Left lung (tissue), 10 donors: Measurements from ENCODE around the gene HAUS8. TPM values are rescaled to one million over a fixed set of nuclear protein-coding genes. Genes with fewer than 3 reads are reported as not detected.
A peak's percentile ranks its signal among the peaks of the same experiment; 100 is the strongest.

ENCODE experiments used
- ATAC-seq: fragments of 200-7000 bp; cut with Tn5 transposase; one replicate; pipeline ENCODE4 v1.9.1; 2020; ENCODE audit warnings: moderate library complexity
- DNase-seq, 4 donors: peaks; one replicate each; pipeline ENCODE4 v3.0.0-alpha.2; 2013 to 2020
- H3K27ac ChIP-seq, 2 donors: fragments of 200-600 bp; sonication (generic) in 1 of 2; one replicate each; pipeline versions ENCODE4 v1.5.0 to v1.8.0; 2020 to 2021
- H3K27me3 ChIP-seq, 2 donors: fragments of 200-600 bp; sonication (generic) in 1 of 2; one replicate each; pipeline versions ENCODE4 v1.5.0 to v1.8.0; 2020 to 2021
- H3K36me3 ChIP-seq, 2 donors: fragments of 200-600 bp; sonication (generic) in 1 of 2; one replicate each; pipeline versions ENCODE4 v1.5.0 to v1.8.0; 2020 to 2021
- H3K4me1 ChIP-seq, 2 donors: fragments of 200-600 bp; one replicate each; pipeline ENCODE4 v1.8.0; 2021
- H3K4me3 ChIP-seq, 2 donors: fragments of 200-600 bp; sonication (generic) in 1 of 2; one replicate each; pipeline versions ENCODE4 v1.5.0 to v1.8.0; 2020 to 2021; ENCODE audit warnings: mild to moderate bottlenecking in 1 of 2
- H3K9me3 ChIP-seq, 2 donors: fragments of 200-600 bp; sonication (generic) in 1 of 2; one replicate each; pipeline versions ENCODE4 v1.5.0 to v1.8.0; 2020 to 2021
- intact Hi-C, 2 donors: fragments of 100-400 bp; cut with DNase I; formaldehyde crosslinking; loops; one replicate each; pipeline versions ENCODE4 v1.11.2 to v1.14.2; 2022
- polyA plus RNA-seq, 6 donors: library from polyadenylated mRNA; unstranded; fragments of 120-200 nt; gene quantifications; one replicate each; pipeline ENCODE4 v1.2.1, GENCODE V29; 2013; ENCODE audit not compliant: insufficient read length in 6 of 6
- total RNA-seq, 2 donors: library from RNA; stranded (reverse); fragmentation: NEBNext Ultra II Directional; extraction: Animal tissue kit (Norgen Biotek cat#: 25700); gene quantifications; one replicate each; pipeline ENCODE4 v1.2.1, GENCODE V29; 2021
- TF ChIP-seq, protein P1 (sequence below), 2 donors: fragments of 200-600 bp; sonication (generic) in 1 of 2; IDR thresholded peaks; one replicate each; pipeline versions ENCODE4 v1.5.0 to v1.8.0; 2021; ENCODE audit warnings: antibody characterized with exemption in 2 of 2
- donor health status: DM: no; HTN: yes; CAD: no.
- donor health status: DM: no; HTN: no; CAD: no.

HAUS8 gene
- total and polyA plus RNA-seq, 8 donors: 8.4 to 15.2 (median 12.7) TPM

DNA sequence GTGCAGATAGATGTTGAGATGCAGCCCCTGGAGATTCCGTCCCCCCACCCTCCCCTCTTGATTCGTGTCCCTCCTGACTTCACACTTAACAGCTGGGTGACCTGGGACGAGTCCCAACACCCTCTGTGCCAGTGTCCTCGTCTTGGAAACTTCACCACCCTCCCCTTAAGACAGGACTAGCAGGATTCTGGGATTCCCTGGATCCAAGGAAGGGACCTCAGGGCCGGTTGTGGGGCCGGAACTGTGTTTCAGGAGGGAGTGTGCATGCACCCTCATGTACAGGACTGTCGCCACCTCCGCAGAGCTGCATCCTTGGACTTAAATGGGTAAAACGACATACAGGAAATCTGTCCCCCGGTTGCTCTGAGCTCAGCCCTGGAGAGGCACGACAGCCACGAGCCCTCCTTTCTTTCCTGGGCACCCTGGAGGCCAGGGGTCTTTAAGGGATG lies 1.3 kb upstream of the HAUS8 start:
- intact Hi-C loops: no loop called here
- Histone ChIP-seq H3K4me1 (peaks cover 11 to 68% of the 10 kb centered on the region in 2 donors), H3K27ac (peak overlapping the region; percentile 73 to 82), H3K4me3 (peak overlapping the region; percentile 57 to 75), H3K9me3 (no peaks in the 10 kb centered on the region), H3K27me3 (no peaks in the 10 kb centered on the region), H3K36me3 (no peaks in the 10 kb centered on the region)
- DNase-seq (peak in 1 of 4 donors; percentile 62), ATAC-seq (no peak)
- TF ChIP-seq, protein P1, sequence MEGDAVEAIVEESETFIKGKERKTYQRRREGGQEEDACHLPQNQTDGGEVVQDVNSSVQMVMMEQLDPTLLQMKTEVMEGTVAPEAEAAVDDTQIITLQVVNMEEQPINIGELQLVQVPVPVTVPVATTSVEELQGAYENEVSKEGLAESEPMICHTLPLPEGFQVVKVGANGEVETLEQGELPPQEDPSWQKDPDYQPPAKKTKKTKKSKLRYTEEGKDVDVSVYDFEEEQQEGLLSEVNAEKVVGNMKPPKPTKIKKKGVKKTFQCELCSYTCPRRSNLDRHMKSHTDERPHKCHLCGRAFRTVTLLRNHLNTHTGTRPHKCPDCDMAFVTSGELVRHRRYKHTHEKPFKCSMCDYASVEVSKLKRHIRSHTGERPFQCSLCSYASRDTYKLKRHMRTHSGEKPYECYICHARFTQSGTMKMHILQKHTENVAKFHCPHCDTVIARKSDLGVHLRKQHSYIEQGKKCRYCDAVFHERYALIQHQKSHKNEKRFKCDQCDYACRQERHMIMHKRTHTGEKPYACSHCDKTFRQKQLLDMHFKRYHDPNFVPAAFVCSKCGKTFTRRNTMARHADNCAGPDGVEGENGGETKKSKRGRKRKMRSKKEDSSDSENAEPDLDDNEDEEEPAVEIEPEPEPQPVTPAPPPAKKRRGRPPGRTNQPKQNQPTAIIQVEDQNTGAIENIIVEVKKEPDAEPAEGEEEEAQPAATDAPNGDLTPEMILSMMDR (IDR thresholded peaks at IDR 0.05): no peak

DNA sequence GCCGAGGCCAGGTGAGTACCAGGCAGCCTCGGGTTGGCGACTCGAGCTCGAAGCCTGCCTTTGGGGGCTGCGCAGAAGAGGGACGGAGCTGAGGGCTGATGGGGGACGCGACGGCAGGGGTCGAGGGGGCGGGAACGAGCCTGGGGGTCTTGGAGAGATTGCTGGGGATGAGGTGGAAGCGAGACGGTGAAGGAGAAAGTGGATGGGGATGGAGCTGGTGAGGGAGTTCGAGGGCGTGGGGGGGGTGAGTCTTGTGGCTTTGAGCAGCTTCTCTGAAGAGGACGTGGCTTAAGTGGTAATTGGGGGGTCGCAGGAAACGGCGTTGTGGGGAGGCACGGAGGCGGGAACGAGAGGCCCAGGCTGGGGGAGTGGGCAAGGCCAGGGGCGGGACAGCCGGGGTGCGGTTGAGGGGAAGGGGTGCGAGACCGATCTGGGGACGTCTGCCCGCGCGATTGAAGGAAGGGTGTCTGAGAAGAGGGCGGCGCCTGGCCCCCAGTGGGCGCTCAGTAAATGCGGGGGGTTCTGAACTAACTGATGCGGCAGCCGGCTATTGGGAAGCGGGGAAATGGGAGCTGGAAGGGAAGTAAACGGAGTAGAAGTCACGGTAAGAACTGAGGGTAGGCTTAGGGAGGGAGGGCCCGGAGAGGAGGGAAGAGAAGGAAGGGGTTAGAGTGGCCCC lies 751 bp upstream of the HAUS8 start:
- TF ChIP-seq, protein P1 (IDR thresholded peaks at IDR 0.05): no peak
- Histone ChIP-seq H3K27me3 (no peaks in the 10 kb centered on the region), H3K27ac (peak overlapping the region; percentile 73 to 82), H3K9me3 (no peaks in the 10 kb centered on the region), H3K36me3 (peaks cover 0 to 4% of the 10 kb centered on the region in 2 donors), H3K4me1 (peaks cover 11 to 62% of the 10 kb centered on the region in 2 donors), H3K4me3 (peak overlapping the region; percentile 57 to 75)
- intact Hi-C loops: no loop called here
- peak in 3 of 4 donors; percentile 41 to 88 (median 63) for DNase-seq
- ATAC-seq: no peak

DNA sequence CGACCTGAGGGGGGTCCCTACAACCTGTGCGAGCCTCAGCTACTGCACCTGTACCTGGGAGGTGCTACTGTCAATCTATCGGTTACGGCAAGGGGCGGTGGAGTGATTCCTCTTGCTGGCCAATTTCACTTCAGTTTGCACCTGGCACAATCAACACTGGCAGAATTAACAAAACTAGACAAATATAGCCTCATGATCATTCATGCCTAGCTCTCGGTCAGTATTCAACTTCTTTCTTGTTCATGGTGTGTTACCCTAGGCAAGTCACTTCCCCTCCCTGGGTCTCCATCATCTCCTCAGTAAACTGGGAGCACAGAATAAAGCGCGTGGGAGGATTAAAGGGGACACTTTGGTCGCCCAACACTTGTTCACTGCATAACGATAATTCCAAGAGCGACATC lies 618 bp downstream of the HAUS8 start:
- peak overlapping the region; percentile 75 to 80 for H3K4me3 ChIP-seq
- intact Hi-C loops: no loop called here
- ATAC-seq (no peak), DNase-seq (peak in 1 of 4 donors; percentile 38)
- H3K9me3 ChIP-seq: no peaks in the 10 kb centered on the region
- peaks cover 0 to 13% of the 10 kb centered on the region in 2 donors for H3K36me3 ChIP-seq
- H3K27me3 ChIP-seq: no peaks in the 10 kb centered on the region
- TF ChIP-seq, protein P1 (IDR thresholded peaks at IDR 0.05): no peak
- peak overlapping the region; percentile 82 for H3K27ac ChIP-seq
- peaks cover 9 to 49% of the 10 kb centered on the region in 2 donors for H3K4me1 ChIP-seq

DNA sequence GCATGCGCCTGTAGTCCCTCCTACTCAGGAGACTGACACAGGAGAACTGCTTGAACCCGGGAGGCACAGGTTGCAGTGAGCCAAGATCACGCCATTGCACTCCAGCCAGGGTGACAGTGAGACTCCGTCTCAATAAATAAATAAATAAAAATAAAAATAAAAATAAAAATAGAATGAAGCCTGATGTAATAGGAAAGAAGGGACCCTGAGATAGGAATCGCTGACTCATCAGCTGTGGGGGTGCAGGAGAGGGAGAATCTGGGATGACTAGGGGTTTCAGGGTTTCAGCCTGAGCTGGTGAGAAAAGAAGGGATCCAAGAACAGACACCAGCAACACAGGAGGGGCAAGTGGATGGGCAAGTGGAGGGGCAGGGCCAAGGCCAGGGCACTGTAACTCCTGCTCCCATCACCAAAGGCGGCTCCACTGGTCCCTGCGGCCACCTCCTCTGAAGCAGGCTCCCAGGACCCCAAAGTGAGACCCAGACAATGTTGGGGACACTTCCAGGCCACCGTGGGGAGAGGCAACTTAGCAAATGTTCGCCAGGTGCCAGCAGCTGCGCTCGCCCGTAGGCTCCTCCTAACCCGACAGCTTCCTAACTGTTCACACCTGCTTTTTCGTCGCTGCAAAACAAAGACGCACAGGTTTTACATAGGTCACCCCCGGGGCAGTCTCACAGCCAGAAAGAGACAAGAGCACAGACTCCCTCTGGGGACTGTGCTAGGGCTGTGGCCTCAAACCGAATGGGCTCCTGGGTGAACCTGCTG lies 1.2 kb downstream of the HAUS8 start:
- TF ChIP-seq, protein P1 (IDR thresholded peaks at IDR 0.05): no peak
- ATAC-seq (no peak), DNase-seq (peak in 1 of 4 donors; percentile 67)
- peaks cover 0 to 13% of the 10 kb centered on the region in 2 donors for H3K36me3 ChIP-seq
- peak overlapping the region in 1 of 2 donors; percentile 82 for H3K27ac ChIP-seq
- H3K27me3 ChIP-seq: no peaks in the 10 kb centered on the region
- peak overlapping the region; percentile 75 to 80 for H3K4me3 ChIP-seq
- H3K4me1 ChIP-seq: peaks cover 8 to 43% of the 10 kb centered on the region in 2 donors
- H3K9me3 ChIP-seq: no peaks in the 10 kb centered on the region
- intact Hi-C loops: no loop called here

DNA sequence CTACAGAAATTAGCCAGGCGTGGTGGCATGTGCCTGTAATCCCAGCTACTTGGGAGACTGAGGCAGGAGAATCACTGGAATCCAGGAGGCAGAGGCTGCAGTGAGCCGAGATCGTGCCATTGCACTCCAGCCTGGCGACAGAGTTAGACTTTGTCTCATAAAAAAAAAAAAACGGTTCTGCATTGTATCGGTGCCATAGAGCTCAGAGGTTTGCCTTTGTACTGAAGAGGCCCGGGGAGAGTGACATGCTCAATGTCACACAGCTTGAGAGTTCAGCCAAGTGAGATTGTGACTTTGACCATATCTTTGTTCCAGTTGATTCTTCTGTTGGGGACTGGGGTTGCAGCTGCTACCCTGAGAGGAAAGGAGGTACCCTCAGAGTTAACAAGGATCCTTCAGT lies 4.3 kb downstream of the HAUS8 start:
- intact Hi-C loops: no loop called here
- no peaks in the 10 kb centered on the region for H3K27me3 ChIP-seq
- peak in 1 of 4 donors; percentile 11 for DNase-seq
- H3K9me3 ChIP-seq: no peaks in the 10 kb centered on the region
- H3K36me3 ChIP-seq: peaks cover 0 to 25% of the 10 kb centered on the region in 2 donors
- no peak overlapping the region for H3K4me3 ChIP-seq
- no peak overlapping the region for H3K27ac ChIP-seq
- TF ChIP-seq, protein P1 (IDR thresholded peaks at IDR 0.05): no peak
- ATAC-seq: no peak
- H3K4me1 ChIP-seq: peaks cover 8 to 30% of the 10 kb centered on the region in 2 donors
